Activated T-helper 17 cell treated with anti-CD3 and anti-CD28 coated beads, Interleukin-2, amount 50 U/mL, for 72 hours (primary cell): ENCODE results near the gene BICC1. TPM values are rescaled to one million over a fixed set of nuclear protein-coding genes. Genes with fewer than 3 reads are reported as not detected.

ENCODE experiments used
- ATAC-seq: fragments of 150-1000 bp; cut with Tn5 transposase; replicated peaks from 2 replicates; pipeline ENCODE4 v1.10.0; 2021; ENCODE audit warnings: mild to moderate bottlenecking, moderate library complexity
- H3K27ac Mint-ChIP-seq: one replicate; pipeline ENCODE4 v1.8.0; 2022; ENCODE audit warnings: mixed read lengths
- H3K27me3 Mint-ChIP-seq: one replicate; pipeline ENCODE4 v1.8.0; 2022; ENCODE audit warnings: mixed read lengths
- H3K36me3 Mint-ChIP-seq: one replicate; pipeline ENCODE4 v1.8.0; 2022; ENCODE audit warnings: low read depth, mild to moderate bottlenecking, mixed read lengths
- H3K4me1 Mint-ChIP-seq: one replicate; pipeline ENCODE4 v1.8.0; 2022; ENCODE audit warnings: mixed read lengths
- H3K4me3 Mint-ChIP-seq: one replicate; pipeline ENCODE4 v1.8.0; 2022; ENCODE audit warnings: mild to moderate bottlenecking, mixed read lengths
- H3K9me3 Mint-ChIP-seq: one replicate; pipeline ENCODE4 v1.8.0; 2022; ENCODE audit warnings: mixed read lengths
- total RNA-seq, 2 donors: library from RNA; stranded (reverse); gene quantifications; one replicate each; pipeline ENCODE4 v1.2.3, GENCODE V29; 2022

The BICC1 gene
- total RNA-seq, 2 donors from 2014 or later = 0.05 to 0.28 TPM

GRCh38 chr10:58806323-58806722, 293.7 kb downstream of the BICC1 start:
- H3K9me3 Mint-ChIP-seq = no peaks in the 10 kb centered on the region
- no peaks in the 10 kb centered on the region for H3K4me1 Mint-ChIP-seq
- H3K4me3 Mint-ChIP-seq = no peak overlapping the region
- no peak for ATAC-seq
- no peaks in the 10 kb centered on the region for H3K36me3 Mint-ChIP-seq
- H3K27ac Mint-ChIP-seq = no peak overlapping the region
- peaks cover 6% of the 10 kb centered on the region for H3K27me3 Mint-ChIP-seq

GRCh38 chr10:58806970-58807628, 294.4 kb downstream of the BICC1 start:
- Mint-ChIP-seq H3K4me1 (no peaks in the 10 kb centered on the region), H3K27me3 (peaks cover 5% of the 10 kb centered on the region), H3K36me3 (no peaks in the 10 kb centered on the region), H3K27ac (no peak overlapping the region), H3K4me3 (no peak overlapping the region), H3K9me3 (no peaks in the 10 kb centered on the region)
- no peak for ATAC-seq

GRCh38 chr10:58807629-58808022, 295.0 kb downstream of the BICC1 start:
- Mint-ChIP-seq H3K36me3 (no peaks in the 10 kb centered on the region), H3K4me1 (no peaks in the 10 kb centered on the region), H3K27me3 (peaks cover 4% of the 10 kb centered on the region), H3K9me3 (no peaks in the 10 kb centered on the region), H3K27ac (no peak overlapping the region), H3K4me3 (no peak overlapping the region)
- no peak for ATAC-seq

DNA sequence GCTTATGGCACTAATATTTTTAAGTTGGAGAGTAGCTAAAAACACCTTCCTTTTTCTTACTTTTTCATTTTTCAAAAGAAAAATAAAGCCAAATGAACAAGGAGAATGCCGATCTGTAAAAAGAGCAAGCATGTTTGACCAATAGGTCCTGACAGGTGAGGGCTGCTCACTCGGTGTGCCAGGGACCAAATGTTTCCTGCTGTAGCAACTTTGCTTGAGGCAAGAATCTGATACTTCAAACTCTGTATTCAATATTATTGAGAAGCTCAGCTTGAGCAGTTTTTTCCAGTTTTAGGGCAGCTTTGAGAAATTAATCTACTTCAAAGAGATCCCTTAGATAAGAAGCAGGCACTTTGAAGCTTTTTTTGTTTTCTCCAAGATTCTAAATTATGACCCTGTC, 298.1 kb downstream of the BICC1 start:
- no peaks in the 10 kb centered on the region for H3K36me3 Mint-ChIP-seq
- H3K4me3 Mint-ChIP-seq = no peak overlapping the region
- H3K27ac Mint-ChIP-seq = no peak overlapping the region
- peaks cover 7% of the 10 kb centered on the region for H3K27me3 Mint-ChIP-seq
- no peaks in the 10 kb centered on the region for H3K4me1 Mint-ChIP-seq
- H3K9me3 Mint-ChIP-seq = no peaks in the 10 kb centered on the region
- no peak for ATAC-seq

GRCh38 chr10:58813573-58813972, 300.9 kb downstream of the BICC1 start:
- H3K27ac Mint-ChIP-seq = no peak overlapping the region
- peaks cover 7% of the 10 kb centered on the region for H3K27me3 Mint-ChIP-seq
- no peaks in the 10 kb centered on the region for H3K4me1 Mint-ChIP-seq
- H3K9me3 Mint-ChIP-seq = no peaks in the 10 kb centered on the region
- H3K4me3 Mint-ChIP-seq = no peak overlapping the region
- ATAC-seq = no peak
- no peaks in the 10 kb centered on the region for H3K36me3 Mint-ChIP-seq

DNA sequence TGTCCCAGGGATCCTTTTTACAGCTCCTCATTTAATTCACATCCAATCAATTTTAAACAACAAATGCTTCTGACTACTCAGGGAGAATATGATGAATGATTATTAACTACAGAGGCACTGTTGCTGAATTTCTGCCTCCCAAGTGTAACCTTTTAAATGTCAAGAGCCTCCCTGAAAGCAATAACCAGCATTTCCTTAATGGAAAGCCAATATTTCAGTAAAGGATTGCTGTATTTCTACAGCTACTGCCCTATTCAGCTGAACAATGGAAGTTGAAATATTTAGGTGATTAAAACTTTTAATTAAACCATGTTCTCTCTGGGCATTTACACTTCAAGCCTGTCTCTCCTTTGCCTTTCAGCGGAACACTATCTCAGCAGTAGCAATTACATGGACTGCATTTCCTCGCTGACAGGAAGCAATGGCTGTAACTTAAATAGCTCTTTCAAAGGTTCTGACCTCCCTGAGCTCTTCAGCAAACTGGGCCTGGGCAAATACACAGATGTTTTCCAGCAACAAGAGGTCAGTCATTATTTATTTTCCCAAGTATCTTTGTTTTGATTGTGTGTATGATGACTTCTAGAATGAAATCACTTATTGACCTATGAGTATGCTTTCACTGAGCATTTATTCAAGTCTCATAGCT, 304.7 kb downstream of the BICC1 start:
- Mint-ChIP-seq H3K27ac (no peak overlapping the region), H3K4me1 (no peaks in the 10 kb centered on the region), H3K9me3 (no peaks in the 10 kb centered on the region), H3K27me3 (peaks cover 4% of the 10 kb centered on the region), H3K4me3 (no peak overlapping the region), H3K36me3 (no peaks in the 10 kb centered on the region)
- ATAC-seq = no peak

DNA sequence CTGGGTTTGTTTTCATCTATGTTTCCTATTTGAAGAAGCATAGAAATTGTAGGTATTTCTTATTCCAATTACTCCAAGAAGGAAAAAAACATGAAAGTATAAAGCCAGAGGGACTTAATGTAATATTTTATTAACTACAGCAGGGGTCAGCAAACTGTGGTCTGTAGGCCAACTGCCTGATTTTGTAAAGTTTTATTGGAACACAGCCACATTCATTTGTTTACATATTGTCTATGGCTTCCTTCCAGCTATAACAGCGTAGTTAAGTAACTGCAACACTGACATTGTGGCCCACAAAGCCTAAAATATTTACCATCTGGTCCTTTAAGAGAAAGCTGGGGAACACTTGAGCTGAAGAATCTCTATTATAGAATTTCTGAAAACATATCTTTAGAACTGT, 306.2 kb downstream of the BICC1 start:
- H3K9me3 Mint-ChIP-seq = no peaks in the 10 kb centered on the region
- H3K4me1 Mint-ChIP-seq = no peaks in the 10 kb centered on the region
- H3K27ac Mint-ChIP-seq = no peak overlapping the region
- H3K4me3 Mint-ChIP-seq = no peak overlapping the region
- no peak for ATAC-seq
- H3K36me3 Mint-ChIP-seq = no peaks in the 10 kb centered on the region
- peaks cover 4% of the 10 kb centered on the region for H3K27me3 Mint-ChIP-seq

GRCh38 chr10:58820386-58820785, 307.7 kb downstream of the BICC1 start:
- no peak for ATAC-seq
- peaks cover 2% of the 10 kb centered on the region for H3K27me3 Mint-ChIP-seq
- no peaks in the 10 kb centered on the region for H3K4me1 Mint-ChIP-seq
- no peaks in the 10 kb centered on the region for H3K9me3 Mint-ChIP-seq
- no peaks in the 10 kb centered on the region for H3K36me3 Mint-ChIP-seq
- no peak overlapping the region for H3K27ac Mint-ChIP-seq
- no peak overlapping the region for H3K4me3 Mint-ChIP-seq

DNA sequence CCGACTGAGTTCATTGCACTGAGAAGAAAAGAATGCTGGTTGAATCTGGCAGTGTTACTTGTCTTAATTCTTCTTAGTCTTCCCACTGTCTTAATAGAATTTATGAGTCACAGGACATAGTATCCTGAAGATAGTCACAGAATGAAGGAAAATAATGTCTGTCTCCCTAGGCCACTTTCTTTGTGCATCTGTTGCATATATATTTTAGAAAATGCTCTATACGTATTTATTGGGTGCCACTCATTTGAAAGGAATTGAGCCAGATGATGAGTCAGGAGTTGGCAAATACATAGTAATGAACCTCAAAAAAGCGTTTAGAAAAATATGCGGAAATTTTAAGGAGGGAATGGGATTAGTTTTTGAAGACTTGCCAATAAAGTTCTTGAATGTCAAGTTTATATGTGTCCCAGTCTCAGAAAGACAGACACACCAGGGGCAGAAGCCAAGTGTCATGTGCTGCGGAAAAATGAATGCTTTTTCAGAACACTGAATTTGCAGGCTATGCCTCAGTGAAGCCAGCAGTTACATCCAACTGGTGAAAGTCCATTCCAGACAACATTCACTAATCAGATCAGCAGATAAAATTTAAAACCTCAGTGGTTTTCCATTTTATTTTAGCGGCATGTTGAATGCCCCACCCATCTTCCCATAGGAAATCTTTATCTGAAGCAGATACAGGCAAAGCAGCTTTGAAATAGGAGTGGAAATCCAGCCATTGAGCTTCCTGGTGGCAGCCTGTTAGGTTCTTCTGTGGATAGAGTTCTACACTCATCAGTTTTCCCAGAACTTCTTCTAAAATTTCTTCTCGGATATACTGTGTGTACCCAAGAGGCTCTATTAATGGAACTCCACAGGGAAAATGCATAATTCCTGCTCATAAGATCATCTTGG, 308.4 kb downstream of the BICC1 start:
- no peak for ATAC-seq
- no peak overlapping the region for H3K4me3 Mint-ChIP-seq
- H3K4me1 Mint-ChIP-seq = no peaks in the 10 kb centered on the region
- no peak overlapping the region for H3K27ac Mint-ChIP-seq
- H3K36me3 Mint-ChIP-seq = no peaks in the 10 kb centered on the region
- H3K27me3 Mint-ChIP-seq = peaks cover 2% of the 10 kb centered on the region
- no peaks in the 10 kb centered on the region for H3K9me3 Mint-ChIP-seq

DNA sequence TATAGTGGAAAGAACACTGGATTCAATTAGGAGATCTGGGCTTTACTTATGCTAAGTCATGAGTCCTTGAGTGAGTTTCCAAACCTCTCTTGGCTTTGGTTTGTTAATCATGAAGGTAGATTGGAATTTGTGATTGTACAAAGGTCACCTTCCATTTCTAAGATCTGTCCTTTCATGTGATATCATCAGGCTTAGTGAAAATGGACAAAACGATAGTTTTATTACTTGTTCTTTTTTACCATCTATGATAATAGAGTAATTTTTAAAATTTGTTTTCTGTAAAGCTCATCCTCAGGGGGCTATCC, 309.0 kb downstream of the BICC1 start:
- no peaks in the 10 kb centered on the region for H3K9me3 Mint-ChIP-seq
- peaks cover 2% of the 10 kb centered on the region for H3K27me3 Mint-ChIP-seq
- H3K4me3 Mint-ChIP-seq = no peak overlapping the region
- H3K27ac Mint-ChIP-seq = no peak overlapping the region
- H3K4me1 Mint-ChIP-seq = no peaks in the 10 kb centered on the region
- H3K36me3 Mint-ChIP-seq = no peaks in the 10 kb centered on the region
- ATAC-seq = no peak

GRCh38 chr10:58823983-58824382, 311.3 kb downstream of the BICC1 start:
- H3K9me3 Mint-ChIP-seq = no peaks in the 10 kb centered on the region
- no peak for ATAC-seq

GRCh38 chr10:58824396-58824795, 311.7 kb downstream of the BICC1 start:
- Mint-ChIP-seq H3K4me3 (no peak overlapping the region), H3K36me3 (no peaks in the 10 kb centered on the region), H3K27ac (no peak overlapping the region), H3K9me3 (no peaks in the 10 kb centered on the region), H3K27me3 (peaks cover 2% of the 10 kb centered on the region), H3K4me1 (no peaks in the 10 kb centered on the region)
- no peak for ATAC-seq

More at GRCh38 chr10:58823983-58824382, 311.3 kb downstream of the BICC1 start:
- Mint-ChIP-seq H3K36me3 (no peaks in the 10 kb centered on the region), H3K4me3 (no peak overlapping the region), H3K4me1 (no peaks in the 10 kb centered on the region), H3K27me3 (peaks cover 2% of the 10 kb centered on the region), H3K27ac (no peak overlapping the region)

DNA sequence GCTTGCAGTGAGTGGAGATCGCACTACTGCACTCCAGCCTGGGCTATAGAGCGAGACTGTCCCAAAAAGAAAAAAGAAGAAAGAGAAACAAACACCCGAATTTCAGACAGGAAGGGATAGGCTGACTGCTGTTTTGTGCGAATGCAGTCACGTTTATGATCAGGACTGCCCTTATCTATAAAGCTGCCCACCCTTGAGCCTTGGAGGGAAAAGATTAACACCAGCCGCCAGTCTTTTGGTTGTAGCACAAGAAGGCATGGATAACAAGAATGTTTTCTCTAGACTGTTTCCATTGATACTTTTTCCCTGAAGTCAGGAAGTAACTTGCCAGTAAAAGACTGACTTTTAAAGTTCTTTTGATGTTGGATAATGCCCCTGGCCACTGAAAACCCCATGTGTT, 314.0 kb downstream of the BICC1 start:
- H3K9me3 Mint-ChIP-seq = no peaks in the 10 kb centered on the region
- no peak overlapping the region for H3K27ac Mint-ChIP-seq
- no peaks in the 10 kb centered on the region for H3K4me1 Mint-ChIP-seq
- no peak for ATAC-seq
- H3K27me3 Mint-ChIP-seq = peaks cover 2% of the 10 kb centered on the region
- no peak overlapping the region for H3K4me3 Mint-ChIP-seq
- H3K36me3 Mint-ChIP-seq = no peaks in the 10 kb centered on the region

- H3K27me3 Mint-ChIP-seq = peaks cover 2% of the 10 kb centered on the region
- no peak overlapping the region for H3K27ac Mint-ChIP-seq
- no peak overlapping the region for H3K4me3 Mint-ChIP-seq
- H3K36me3 Mint-ChIP-seq = no peaks in the 10 kb centered on the region
- H3K4me1 Mint-ChIP-seq = no peaks in the 10 kb centered on the region
- no peaks in the 10 kb centered on the region for H3K9me3 Mint-ChIP-seq
- ATAC-seq = no peak
Measured at GRCh38 chr10:58827381-58827780, 314.7 kb downstream of the BICC1 start.

- Mint-ChIP-seq H3K27me3 (no peaks in the 10 kb centered on the region), H3K4me1 (no peaks in the 10 kb centered on the region), H3K36me3 (no peaks in the 10 kb centered on the region), H3K4me3 (no peak overlapping the region), H3K9me3 (no peaks in the 10 kb centered on the region), H3K27ac (no peak overlapping the region)
- ATAC-seq = no peak
Measured at GRCh38 chr10:58829839-58830238, 317.2 kb downstream of the BICC1 start.
